H1 (cell line): ENCODE results near the gene KCNK3. TPM values are rescaled to one million over a fixed set of nuclear protein-coding genes. Genes with fewer than 3 reads are reported as not detected.

Experiments used
- CTCF ChIA-PET: fragments of 300-600 bp; sonication (Branson Sonifier 250); formaldehyde crosslinking; loops from one replicate; lab custom pipeline; 2021; ENCODE audit not compliant: partially characterized antibody; lab: Charles Lee
- POLR2A ChIA-PET: fragments of 300-600 bp; sonication (Branson Sonifier 250); formaldehyde crosslinking; loops from one replicate; lab custom pipeline; 2021; ENCODE audit warnings: inconsistent platforms; ENCODE audit not compliant: partially characterized antibody; lab: Charles Lee
- DNase-seq, 2 experiments: peaks; one replicate each; pipeline versions ENCODE4 v3.0.0 to v3.0.0-alpha.2; 2010 to 2022; ENCODE audit warnings: low spot score in 2 of 2, low read depth in 1 of 2, mixed read lengths in 1 of 2
- FAIRE-seq: peaks from 2 replicates; lab custom pipeline; 2011; peaks lifted over from hg19 to GRCh38; lab: Jason Lieb, UNC
- H2AFZ ChIP-seq: 2 replicates; pipeline ENCODE4 v1.8.1; 2012; ENCODE audit warnings: low read length, inconsistent platforms
- H2AK5ac ChIP-seq: 2 replicates; pipeline ENCODE4 v1.6.1; 2013; ENCODE audit warnings: low read depth, low read length
- H2BK120ac ChIP-seq: replicated peaks from 2 replicates; pipeline ENCODE3; 2013; ENCODE audit warnings: low read depth, low read length, inconsistent platforms
- H2BK12ac ChIP-seq: 2 replicates; pipeline ENCODE4 v1.6.1; 2013; ENCODE audit warnings: low read depth, low read length
- H2BK15ac ChIP-seq: 2 replicates; pipeline ENCODE4 v1.6.1; 2013; ENCODE audit warnings: low read length
- H2BK20ac ChIP-seq: 2 replicates; pipeline ENCODE4 v1.6.1; 2013; ENCODE audit warnings: low read length
- H2BK5ac ChIP-seq: 2 replicates; pipeline ENCODE4 v1.6.1; 2013; ENCODE audit warnings: low read depth, low read length
- H3K14ac ChIP-seq: 2 replicates; pipeline ENCODE4 v1.6.1; 2013; ENCODE audit warnings: inconsistent platforms; ENCODE audit not compliant: insufficient read length
- H3K18ac ChIP-seq: 2 replicates; pipeline ENCODE4 v1.6.1; 2013; ENCODE audit warnings: low read length; ENCODE audit errors: extremely low read depth
- H3K23ac ChIP-seq: 2 replicates; pipeline ENCODE4 v1.6.1; 2013; ENCODE audit warnings: inconsistent platforms; ENCODE audit not compliant: insufficient read length
- H3K23me2 ChIP-seq: 2 replicates; pipeline ENCODE4 v1.6.1; 2013; ENCODE audit warnings: low read depth, low read length
- H3K27ac ChIP-seq: 2 replicates; pipeline ENCODE4 v1.6.1; 2011; ENCODE audit warnings: low read depth, low read length, inconsistent platforms
- H3K27me3 ChIP-seq, 4 experiments: replicated peaks in 1 of 4; 1 replicate in 1 of 4; 2 replicates in 3 of 4; pipeline versions ENCODE4 v1.6.1 to v1.8.1; 2011 to 2013; ENCODE audit warnings: low read length in 3 of 4, mild to moderate bottlenecking in 3 of 4, inconsistent platforms in 2 of 4, mixed read lengths in 2 of 4, moderate library complexity in 1 of 4; ENCODE audit not compliant: control insufficient read depth in 3 of 4, insufficient read depth in 3 of 4; ENCODE audit errors: extremely low read depth in 1 of 4
- H3K36me3 ChIP-seq, 4 experiments: 2 replicates each; pipeline versions ENCODE4 v1.6.1 to v1.8.1; 2011 to 2013; ENCODE audit warnings: mild to moderate bottlenecking in 4 of 4, low read length in 3 of 4, moderate library complexity in 2 of 4, control low read depth in 1 of 4, inconsistent platforms in 1 of 4; ENCODE audit not compliant: insufficient read depth in 4 of 4, control insufficient read depth in 2 of 4
- H3K4ac ChIP-seq: replicated peaks from 2 replicates; pipeline ENCODE3; 2013; ENCODE audit warnings: low read length, low read depth, mixed read lengths, inconsistent platforms; ENCODE audit not compliant: insufficient read length
- H3K4me1 ChIP-seq, 4 experiments: replicated peaks in 1 of 4; 1 replicate in 1 of 4; 2 replicates in 3 of 4; pipeline versions ENCODE4 v1.6.1 to v1.8.1; 2011 to 2013; ENCODE audit warnings: low read length in 3 of 4, inconsistent platforms in 2 of 4, mixed read lengths in 1 of 4; ENCODE audit not compliant: insufficient read depth in 4 of 4, control insufficient read depth in 3 of 4
- H3K4me2 ChIP-seq, 2 experiments: 2 replicates each; pipeline versions ENCODE4 v1.6.1 to v1.8.1; 2011 to 2013; ENCODE audit warnings: low read depth in 2 of 2, low read length in 2 of 2, control low read depth in 1 of 2, inconsistent platforms in 1 of 2, mild to moderate bottlenecking in 1 of 2; ENCODE audit not compliant: insufficient read depth in 1 of 2
- H3K4me3 ChIP-seq, 4 experiments: fragments of 200-600, 300-600 bp in 1 of 4; sonication (generic), shearing (Covaris generic), sonication (Bioruptor Twin) in 1 of 4; 2 replicates each; pipeline versions ENCODE4 v1.5.1 to v1.8.1; 2011 to 2016; ENCODE audit warnings: low read length in 4 of 4, low read depth in 3 of 4, control low read depth in 2 of 4, inconsistent platforms in 2 of 4, mild to moderate bottlenecking in 2 of 4, mixed read lengths in 1 of 4, moderate library complexity in 1 of 4; ENCODE audit not compliant: insufficient read depth in 2 of 4; ENCODE audit errors: extremely low read depth in 1 of 4
- H3K56ac ChIP-seq: replicated peaks from 2 replicates; pipeline ENCODE3; 2013; ENCODE audit warnings: low read depth, mild to moderate bottlenecking, mixed read lengths, low read length, inconsistent platforms; ENCODE audit not compliant: insufficient read length
- H3K79me1 ChIP-seq: 2 replicates; pipeline ENCODE4 v1.6.1; 2013; ENCODE audit warnings: low read depth, low read length, control low read depth
- H3K79me2 ChIP-seq, 2 experiments: 2 replicates each; pipeline versions ENCODE4 v1.6.1 to v1.8.1; 2012 to 2013; ENCODE audit warnings: low read length in 2 of 2, mild to moderate bottlenecking in 2 of 2, inconsistent platforms in 1 of 2; ENCODE audit not compliant: insufficient read depth in 2 of 2, control insufficient read depth in 1 of 2
- H3K9ac ChIP-seq, 4 experiments: replicated peaks in 1 of 4; 1 replicate in 1 of 4; 2 replicates in 3 of 4; pipeline versions ENCODE4 v1.6.1 to v1.8.1; 2011 to 2013; ENCODE audit warnings: low read depth in 3 of 4, low read length in 3 of 4, control low read depth in 2 of 4, mild to moderate bottlenecking in 2 of 4, moderate library complexity in 2 of 4, inconsistent platforms in 1 of 4; ENCODE audit errors: extremely low read depth in 1 of 4
- H3K9me3 ChIP-seq, 2 experiments: 2 replicates each; pipeline versions ENCODE4 v1.6.1 to v1.8.1; 2012 to 2013; ENCODE audit warnings: mild to moderate bottlenecking in 2 of 2, moderate library complexity in 2 of 2, control low read depth in 1 of 2, inconsistent platforms in 1 of 2, low read depth in 1 of 2, low read length in 1 of 2, mixed read lengths in 1 of 2; ENCODE audit not compliant: insufficient read depth in 2 of 2
- H4K20me1 ChIP-seq, 2 experiments: replicated peaks in 1 of 2; 2 replicates each; pipeline versions ENCODE3 to v1.8.1; 2011 to 2013; ENCODE audit warnings: inconsistent platforms in 2 of 2, low read length in 2 of 2, mild to moderate bottlenecking in 1 of 2; ENCODE audit not compliant: insufficient read depth in 2 of 2, control insufficient read depth in 1 of 2
- H4K5ac ChIP-seq: 2 replicates; pipeline ENCODE4 v1.6.1; 2013; ENCODE audit warnings: low read length, low read depth, mixed read lengths, inconsistent platforms; ENCODE audit not compliant: insufficient read length
- H4K8ac ChIP-seq: 2 replicates; pipeline ENCODE4 v1.8.0; 2013; ENCODE audit warnings: mild to moderate bottlenecking, moderate library complexity, low read length, inconsistent platforms; ENCODE audit not compliant: insufficient read depth; ENCODE audit errors: extremely low read depth
- H4K91ac ChIP-seq: replicated peaks from 2 replicates; pipeline ENCODE3; 2013; ENCODE audit warnings: low read length, mixed read lengths, inconsistent platforms; ENCODE audit not compliant: insufficient read length
- CREB1 ChIP-seq: IDR thresholded peaks from 2 replicates; pipeline ENCODE4 v1.6.1; 2012; ENCODE audit warnings: inconsistent platforms
- EZH2 ChIP-seq: fragments of 200-600 bp; sonication (generic); IDR thresholded peaks from 2 replicates; pipeline ENCODE4 v1.7.1; 2012; ENCODE audit warnings: low read depth, mild to moderate bottlenecking, moderate library complexity, low read length, inconsistent platforms; ENCODE audit not compliant: severe bottlenecking
- GABPA ChIP-seq: IDR thresholded peaks from 2 replicates; pipeline ENCODE4 v1.6.1; 2011; ENCODE audit warnings: mild to moderate bottlenecking, low read length, moderate library complexity, borderline replicate concordance; ENCODE audit not compliant: insufficient read depth
- WGBS, 2 experiments: shearing (Covaris generic) in 1 of 2; methylation state at CpG; one replicate each; pipeline versions ENCODE4 v1.1.6 to v1.1.7; 2013 to 2015; ENCODE audit warnings: low lambda C conversion rate in 2 of 2, mixed read lengths in 2 of 2, inconsistent platforms in 1 of 2, low coverage in 1 of 2, missing lambda C conversion rate in 1 of 2; ENCODE audit not compliant: insufficient replicate concordance in 2 of 2, insufficient coverage in 1 of 2, insufficient read length in 1 of 2; ENCODE audit errors: extremely low coverage in 1 of 2, missing lambda C conversion rate in 1 of 2; 5-methylcytosine and 5-hydroxymethylcytosine counted together
- polyA plus RNA-seq, 7 experiments: library from polyadenylated mRNA; depleted of rRNA in 3 of 7; stranded (reverse) in 5 of 7; unstranded in 2 of 7; fragments of >200 nt in 5 of 7; fragments of 200-250 nt in 2 of 7; gene quantifications; 1 replicate in 5 of 7; 2 replicates in 1 of 7; 4 replicates in 1 of 7; pipeline versions ENCODE4 v1.2.1 to v1.2.3, GENCODE V29; 2011 to 2013; ENCODE audit warnings: missing spikeins in 2 of 7, mixed read lengths in 2 of 7
- total RNA-seq: library from RNA; stranded (reverse); fragmentation: NEBNext Ultra II Directional; extraction: Animal tissue kit (Norgen Biotek cat#: 25700); gene quantifications from 2 replicates; pipeline ENCODE4 v1.2.1, GENCODE V29; 2021

The KCNK3 gene
- total and polyA plus RNA-seq, 2 of the 8 experiments (the other 6 are each of a cell fraction or from before 2014, with no cell fraction given) = 0.29 to 0.30 TPM

- H4K91ac ChIP-seq = peak overlapping the region; percentile 16
- no peak overlapping the region for H2BK5ac ChIP-seq
- H3K14ac ChIP-seq = no peak overlapping the region
- no peak overlapping the region for H2BK120ac ChIP-seq
- TF ChIP-seq CREB1 (no peak), EZH2 (no peak), GABPA (no peak)
- peaks cover 0 to 6% (median 0%) of the 10 kb centered on the region in 4 experiments; a peak in 2 of 7 replicates for H3K27me3 ChIP-seq
- H3K4ac ChIP-seq = no peak overlapping the region
- H3K4me2 ChIP-seq = no peak overlapping the region
- DNase-seq = no peak
- no peak overlapping the region for H2BK12ac ChIP-seq
- no peak for FAIRE-seq
- no peak overlapping the region for H2BK20ac ChIP-seq
- no peaks in the 10 kb centered on the region for H3K36me3 ChIP-seq
- H3K27ac ChIP-seq = no peak overlapping the region
- peaks cover 7 to 9% of the 10 kb centered on the region in 2 experiments for H4K20me1 ChIP-seq
- no peak overlapping the region for H3K9ac ChIP-seq
- H2AK5ac ChIP-seq = no peak overlapping the region
- peaks cover 3% of the 10 kb centered on the region; the same call in 1 of the 2 replicates for H3K23me2 ChIP-seq
- H3K4me3 ChIP-seq = no peak overlapping the region
- H4K5ac ChIP-seq = no peak overlapping the region
- H3K79me1 ChIP-seq = peaks cover 3% of the 10 kb centered on the region; the same call in 1 of the 2 replicates
- no peak overlapping the region for H2AFZ ChIP-seq
- no peak overlapping the region for H3K56ac ChIP-seq
- ChIA-PET POLR2A (interaction anchor here (0.7 to 1.8 kb wide), 4 partner anchors 8 to 18 kb away, joined by 3 to 6 read pairs (median 4); partner anchors contain the start of gene CENPA), CTCF (interaction anchor here (0.6 to 3.2 kb wide), 6 partner anchors 7 to 174 kb away, joined by 3 to 11 read pairs (median 3); no protein-coding TSS in a partner anchor)
- H3K4me1 ChIP-seq = peaks cover 0 to 9% (median 4%) of the 10 kb centered on the region in 4 experiments; a peak in 4 of 7 replicates
- H3K23ac ChIP-seq = no peak overlapping the region
- H4K8ac ChIP-seq = no peak overlapping the region
- WGBS, 2 experiments = 93% methylated on average over 5 of the region's 5 CpGs; no CpG with 5 or more reads in 1 of the 2 experiments
- H3K79me2 ChIP-seq = peaks cover 0 to 2% of the 10 kb centered on the region in 2 experiments; a peak in 1 of 4 replicates
- H3K18ac ChIP-seq = no peak overlapping the region
- no peaks in the 10 kb centered on the region for H3K9me3 ChIP-seq
- H2BK15ac ChIP-seq = no peak overlapping the region
Measured at GRCh38 chr2:26767894-26768487, 75.5 kb downstream of the KCNK3 start.
